OCI-LY7 (cell line): ENCODE results near the gene KISS1R. TPM values are rescaled to one million over a fixed set of nuclear protein-coding genes. Genes with fewer than 3 reads are reported as not detected.
"Not testable (repeated sequence)": the region's sequence is repeated elsewhere in the genome, so short reads cannot be mapped to it uniquely, and the experiment has no call there.

Source experiments
- BruUV-seq: library from RNA; stranded (reverse); fragments of 400-500 nt; replicated peaks from 2 replicates; lab custom pipeline; 2021; lab: Mats Ljungman, UMichigan
- CTCF ChIA-PET: fragments of 300-600 bp; sonication (Branson Sonifier 250); formaldehyde crosslinking; loops from one replicate; lab custom pipeline; 2022; ENCODE audit warnings: antibody characterized with exemption; ENCODE audit not compliant: unreplicated experiment; lab: Charles Lee
- POLR2A ChIA-PET: fragments of 300-600 bp; sonication (Branson Sonifier 250); formaldehyde crosslinking; loops from one replicate; lab custom pipeline; 2022; ENCODE audit warnings: antibody characterized with exemption; lab: Charles Lee
- DNase-seq: peaks from one replicate; pipeline ENCODE4 v3.0.0-alpha.2; 2015; ENCODE audit warnings: low spot score
- H2AFZ ChIP-seq: fragments of 200-600 bp; sonication (generic), shearing (Covaris generic); 2 replicates; pipeline ENCODE4 v1.6.1; 2014; ENCODE audit warnings: mild to moderate bottlenecking, antibody characterized with exemption, low read length, moderate library complexity
- H3K27ac ChIP-seq: fragments of 200-600 bp; sonication (generic); 2 replicates; pipeline ENCODE4 v1.5.1; 2014; ENCODE audit warnings: mixed run types, low read depth, mild to moderate bottlenecking, moderate library complexity, low read length, inconsistent platforms; ENCODE audit not compliant: poor library complexity, severe bottlenecking
- H3K36me3 ChIP-seq: fragments of 200-600 bp; sonication (generic); 2 replicates; pipeline ENCODE4 v1.6.1; 2014; ENCODE audit warnings: mild to moderate bottlenecking, antibody characterized with exemption, low read length, moderate library complexity, mixed read lengths; ENCODE audit not compliant: insufficient read depth
- H3K4me1 ChIP-seq: fragments of 200-600 bp; sonication (generic); 2 replicates; pipeline ENCODE4 v1.5.1; 2014; ENCODE audit warnings: mild to moderate bottlenecking, low read length; ENCODE audit not compliant: insufficient read depth, poor library complexity, severe bottlenecking
- H3K4me2 ChIP-seq: fragments of 200-600 bp; sonication (generic); 2 replicates; pipeline ENCODE4 v1.6.1; 2014; ENCODE audit warnings: mild to moderate bottlenecking, low read length
- H3K4me3 ChIP-seq: fragments of 200-600 bp; sonication (generic); 2 replicates; pipeline ENCODE4 v1.5.1; 2014; ENCODE audit warnings: mild to moderate bottlenecking, low read depth, low read length; ENCODE audit not compliant: poor library complexity, severe bottlenecking
- H3K79me2 ChIP-seq: fragments of 200-600 bp; sonication (generic); 2 replicates; pipeline ENCODE4 v1.6.1; 2016; ENCODE audit warnings: low read depth, mild to moderate bottlenecking, low read length, moderate library complexity, mixed read lengths; ENCODE audit not compliant: insufficient read depth
- H3K9me2 ChIP-seq: fragments of 200-600 bp; sonication (generic); 2 replicates; pipeline ENCODE4 v1.6.1; 2016; ENCODE audit warnings: mild to moderate bottlenecking, low read length, mixed read lengths; ENCODE audit not compliant: insufficient read depth
- H3K9me3 ChIP-seq: fragments of 200-600 bp; sonication (generic); 2 replicates; pipeline ENCODE4 v1.6.1; 2014; ENCODE audit warnings: mild to moderate bottlenecking, mixed run types, low read length, mixed read lengths
- H4K20me1 ChIP-seq: fragments of 200-600 bp; sonication (generic); 2 replicates; pipeline ENCODE4 v1.6.1; 2014; ENCODE audit warnings: mild to moderate bottlenecking, antibody characterized with exemption, low read length, moderate library complexity, mixed read lengths; ENCODE audit not compliant: insufficient read depth
- CTCF ChIP-seq: fragments of 200-600 bp; sonication (generic); conservative IDR thresholded peaks from 2 replicates; pipeline ENCODE4 v1.5.1; 2014; ENCODE audit warnings: mild to moderate bottlenecking, antibody characterized with exemption, low read length, moderate library complexity, mixed read lengths
- EZH2phosphoT487 ChIP-seq: fragments of 200-600 bp; sonication (generic); IDR thresholded peaks from 2 replicates; pipeline ENCODE4 v1.6.1; 2018; ENCODE audit warnings: low read depth, borderline replicate concordance, mild to moderate bottlenecking, mixed run types, antibody characterized with exemption, low read length, moderate library complexity, mixed read lengths
- intact Hi-C: fragments of 100-400 bp; cut with micrococcal nuclease; formaldehyde crosslinking; loops from one replicate; pipeline ENCODE4 v1.10.0; 2022; ENCODE audit not compliant: unreplicated experiment
- total RNA-seq, 2 experiments: library from RNA; depleted of rRNA in 1 of 2; stranded (reverse); fragments of >200 nt in 1 of 2; shearing (Covaris generic) in 1 of 2; gene quantifications; 2 replicates each; pipeline ENCODE4 v1.2.3, GENCODE V29; 2014 to 2022

Gene KISS1R
- total RNA-seq, 2 experiments from 2014 or later, result not detected

GRCh38 chr19:956766-957440 is 39.8 kb downstream of the KISS1R start:
- Histone ChIP-seq H3K9me2 (no peaks in the 10 kb centered on the region), H4K20me1 (no peaks in the 10 kb centered on the region), H3K27ac (no peak overlapping the region), H3K4me1 (peaks cover 19% of the 10 kb centered on the region), H3K4me3 (no peak overlapping the region), H3K79me2 (no peaks in the 10 kb centered on the region), H2AFZ (no peak overlapping the region), H3K4me2 (no peak overlapping the region), H3K36me3 (no peaks in the 10 kb centered on the region), H3K9me3 (no peaks in the 10 kb centered on the region)
- CTCF ChIA-PET, result no interaction called here
- POLR2A ChIA-PET, result no interaction called here
- BruUV-seq, result no TSS peak
- TF ChIP-seq EZH2phosphoT487, result no peak
- TF ChIP-seq CTCF, result no peak
- DNase-seq, result no peak
- intact Hi-C loops, result no loop called here

- H3K27ac ChIP-seq, H3K4me3 ChIP-seq, H2AFZ ChIP-seq, BruUV-seq, DNase-seq, H3K36me3 ChIP-seq, H3K9me2 ChIP-seq, H4K20me1 ChIP-seq, CTCF ChIA-PET, H3K9me3 ChIP-seq, H3K4me2 ChIP-seq, H3K79me2 ChIP-seq, POLR2A ChIA-PET, intact Hi-C loops: not testable (repeated sequence)
- H3K4me1 ChIP-seq, result peaks cover 12% of the 10 kb centered on the region
Measured at GRCh38 chr19:957578-957977, 40.4 kb downstream of the KISS1R start.

GRCh38 chr19:958967-959855 is 42.1 kb downstream of the KISS1R start:
- ChIA-PET POLR2A (no interaction called here), CTCF (no interaction called here)
- no peak for TF ChIP-seq EZH2phosphoT487
- no peak for TF ChIP-seq CTCF
- H3K9me3 ChIP-seq, result no peaks in the 10 kb centered on the region
- no peaks in the 10 kb centered on the region for H3K79me2 ChIP-seq
- H3K9me2 ChIP-seq, result no peaks in the 10 kb centered on the region
- no peaks in the 10 kb centered on the region for H3K36me3 ChIP-seq
- H2AFZ ChIP-seq, result no peak overlapping the region
- no peaks in the 10 kb centered on the region for H4K20me1 ChIP-seq
- no peak overlapping the region for H3K4me2 ChIP-seq
- intact Hi-C loops, result no loop called here
- no TSS peak for BruUV-seq
- H3K4me1 ChIP-seq, result no peaks in the 10 kb centered on the region
- no peak overlapping the region for H3K27ac ChIP-seq
- H3K4me3 ChIP-seq, result no peak overlapping the region
- DNase-seq, result no peak
